HG03575 (cell line): Measurements from ENCODE around the gene DNAJC8.
A peak's percentile ranks its signal among the peaks of the same experiment; 100 is the strongest.

Experiments used
- ATAC-seq: cut with Tn5 transposase; IDR thresholded peaks from one replicate; pipeline ENCODE4 v1.9.1; 2021; ENCODE audit not compliant: unreplicated experiment, insufficient number of reproducible peaks, low FRiP score; ENCODE audit errors: extremely low read depth

The DNAJC8 gene

DNA sequence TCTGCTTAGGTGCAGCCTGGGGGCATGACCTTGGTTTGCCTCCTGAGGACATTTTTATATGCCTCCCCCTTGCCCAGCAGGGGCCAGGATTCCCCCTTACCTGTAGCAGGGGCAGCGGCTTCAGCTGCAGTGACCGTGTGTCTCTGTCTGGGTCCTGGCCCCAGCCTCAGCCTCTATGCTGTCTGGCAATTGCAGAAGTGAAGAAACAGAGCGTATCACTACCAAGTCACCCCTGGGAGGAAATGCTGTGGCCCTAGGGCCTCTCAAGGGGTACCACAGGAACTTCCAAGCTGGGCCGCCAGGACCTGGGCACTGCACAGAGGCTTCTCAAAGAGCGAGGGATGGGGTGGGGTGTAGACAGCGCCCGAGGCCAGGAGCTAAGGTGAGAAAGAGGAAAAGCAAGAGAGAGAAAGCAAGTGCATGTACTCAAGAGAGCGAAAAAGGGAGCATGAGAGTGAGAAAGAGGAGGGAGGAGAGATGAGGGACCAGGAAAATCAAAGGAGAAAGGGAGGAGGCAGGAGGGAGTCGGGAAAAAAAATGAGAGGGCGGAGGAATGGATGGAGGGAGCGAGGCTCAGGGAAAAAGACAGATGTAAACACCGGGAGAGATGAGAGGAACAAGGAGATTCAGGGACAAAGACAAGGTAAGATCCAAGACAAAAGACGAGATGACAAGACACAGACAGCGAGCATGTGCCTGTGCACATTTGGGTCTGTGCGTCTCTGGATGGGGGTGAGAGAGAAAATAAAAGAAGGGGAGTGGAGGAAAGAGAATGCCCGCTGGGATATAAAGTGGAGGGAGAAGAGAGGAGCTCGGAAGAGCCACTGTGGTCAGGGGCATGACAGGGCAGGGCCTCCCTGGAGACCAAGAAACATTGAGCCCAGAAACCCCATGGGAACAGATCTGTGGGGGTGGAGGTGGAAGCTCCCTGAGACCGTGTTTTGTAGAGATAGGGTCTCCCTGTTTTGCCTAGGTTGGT, 56.0 kb downstream of the DNAJC8 start, which contains the start of gene PTAFR:
TSS of gene PTAFR (minus strand) at position 199 of the 979 bp plus-strand sequence. CDS start 25,669 bp downstream, outside the sequence.
- no peak for ATAC-seq

DNA sequence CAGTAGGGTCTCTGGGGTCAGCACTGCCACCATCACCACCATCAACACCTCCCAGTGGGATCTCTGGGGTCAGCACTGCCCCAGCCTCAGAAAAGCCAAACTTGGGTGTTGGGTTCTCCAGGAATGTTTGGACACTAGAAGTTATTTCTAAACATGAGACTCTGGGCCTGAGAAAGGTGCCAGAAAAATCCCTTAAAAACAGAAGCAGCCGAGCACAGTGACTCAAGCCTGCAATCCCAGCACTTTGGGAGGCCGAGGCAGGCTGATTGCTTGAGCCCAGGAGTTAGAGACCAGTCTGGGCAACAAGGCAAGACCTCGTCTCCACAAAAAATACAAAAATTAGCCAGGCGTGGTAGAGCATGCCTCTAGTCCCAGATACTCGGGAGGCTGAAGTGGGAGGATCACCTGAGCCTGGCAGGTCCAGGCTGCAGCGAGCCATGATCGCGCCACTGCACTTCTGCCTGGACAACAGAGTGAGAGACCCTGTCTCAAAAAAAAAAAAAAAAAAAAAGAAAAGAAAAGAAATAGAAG, 56.8 kb downstream of the DNAJC8 start:
- ATAC-seq = no peak

DNA sequence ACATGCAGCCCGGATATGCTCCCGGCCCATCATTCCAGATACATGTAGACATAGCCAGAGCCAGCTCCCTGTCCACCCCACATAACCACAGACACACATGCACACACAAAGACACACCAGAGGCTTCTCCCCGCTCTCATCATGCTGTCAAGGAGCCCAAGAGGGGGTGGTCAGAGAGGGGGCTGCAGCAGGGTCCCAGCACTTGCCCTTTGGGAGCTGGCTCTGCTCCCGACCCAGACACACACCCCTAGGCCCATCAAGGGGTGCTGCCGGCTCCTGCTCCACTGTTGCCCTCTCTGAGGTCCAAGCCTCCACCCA, 58.9 kb downstream of the DNAJC8 start:
- ATAC-seq = no peak

DNA sequence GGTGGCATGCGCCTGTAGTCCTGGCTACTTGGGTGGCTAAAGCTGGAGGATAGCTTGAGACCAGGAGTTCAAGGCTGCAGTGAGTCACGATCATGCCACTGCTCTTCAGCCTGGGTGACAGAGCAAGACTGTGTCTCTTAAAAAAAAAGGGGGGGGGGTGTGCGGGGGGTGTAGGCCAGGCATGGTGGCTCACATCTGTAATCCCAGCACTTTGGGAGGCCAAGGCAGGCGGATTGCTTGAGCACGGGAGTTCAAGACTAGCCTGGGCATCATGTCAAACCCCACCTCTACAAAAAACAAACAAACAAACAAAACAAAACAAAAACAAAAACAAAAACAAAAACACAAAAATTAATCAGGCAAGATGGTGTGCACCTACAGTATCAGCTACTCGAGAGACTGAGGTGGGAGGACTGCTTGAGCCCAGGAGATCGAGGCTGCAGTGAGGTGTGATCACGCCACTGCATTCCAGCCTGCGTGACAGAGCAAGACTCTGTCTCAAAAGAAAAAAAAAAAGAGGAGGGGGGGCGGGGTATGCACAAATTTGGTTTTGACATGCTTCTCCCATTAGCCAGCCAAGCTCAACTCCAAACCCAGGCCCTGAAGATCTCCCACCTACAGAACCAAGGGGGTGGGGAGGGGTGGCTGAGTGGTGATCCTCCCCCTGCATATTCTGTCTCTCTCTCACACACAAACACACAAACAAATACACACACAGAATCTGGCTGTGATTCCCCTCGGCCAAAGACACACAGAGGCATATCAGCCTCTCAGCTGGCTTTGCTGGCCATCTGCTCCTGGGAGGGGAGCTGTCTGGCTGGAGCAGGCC, 59.5 kb downstream of the DNAJC8 start:
- ATAC-seq = no peak

DNA sequence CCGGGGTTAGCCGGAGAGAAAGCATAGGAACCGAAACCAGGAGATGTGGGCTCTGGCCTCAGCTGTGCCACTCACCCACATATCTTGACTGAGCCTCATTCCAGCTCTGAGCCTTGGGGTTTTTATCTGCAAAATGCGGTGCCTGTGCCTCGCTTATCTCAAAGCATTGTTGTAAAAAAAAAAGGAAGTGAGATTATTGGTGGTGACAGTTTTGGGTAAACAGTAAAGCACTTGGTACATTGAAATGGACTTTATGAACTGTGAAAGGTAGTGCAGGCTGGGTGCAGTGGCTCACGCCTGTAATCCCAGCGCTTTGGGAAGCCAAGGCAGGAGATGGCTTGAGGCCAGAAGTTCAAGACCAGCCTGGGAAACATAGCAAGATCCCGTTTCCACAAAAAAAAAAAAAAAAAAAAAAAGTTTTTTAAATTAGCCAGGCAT, 60.1 kb downstream of the DNAJC8 start:
- ATAC-seq = peak; percentile 31

DNA sequence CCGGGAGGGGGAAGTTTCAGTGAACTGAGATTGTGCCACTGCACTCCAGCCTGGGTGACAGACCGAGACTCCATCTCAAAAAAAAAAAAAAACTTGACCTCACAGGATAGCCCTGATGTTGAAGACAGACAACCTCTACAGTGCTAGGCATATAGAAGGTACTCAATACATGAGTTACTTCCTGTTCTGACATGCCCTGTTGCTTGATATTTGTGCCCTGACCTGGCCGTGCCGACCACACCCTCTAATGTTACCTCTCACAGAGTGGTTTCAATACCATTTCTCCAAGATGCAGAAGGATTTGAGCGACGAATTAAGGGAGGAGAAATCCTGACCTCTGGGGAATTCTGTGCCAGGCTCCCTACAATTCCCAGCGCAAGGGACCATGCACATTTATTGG, 61.6 kb downstream of the DNAJC8 start:
- no peak for ATAC-seq

DNA sequence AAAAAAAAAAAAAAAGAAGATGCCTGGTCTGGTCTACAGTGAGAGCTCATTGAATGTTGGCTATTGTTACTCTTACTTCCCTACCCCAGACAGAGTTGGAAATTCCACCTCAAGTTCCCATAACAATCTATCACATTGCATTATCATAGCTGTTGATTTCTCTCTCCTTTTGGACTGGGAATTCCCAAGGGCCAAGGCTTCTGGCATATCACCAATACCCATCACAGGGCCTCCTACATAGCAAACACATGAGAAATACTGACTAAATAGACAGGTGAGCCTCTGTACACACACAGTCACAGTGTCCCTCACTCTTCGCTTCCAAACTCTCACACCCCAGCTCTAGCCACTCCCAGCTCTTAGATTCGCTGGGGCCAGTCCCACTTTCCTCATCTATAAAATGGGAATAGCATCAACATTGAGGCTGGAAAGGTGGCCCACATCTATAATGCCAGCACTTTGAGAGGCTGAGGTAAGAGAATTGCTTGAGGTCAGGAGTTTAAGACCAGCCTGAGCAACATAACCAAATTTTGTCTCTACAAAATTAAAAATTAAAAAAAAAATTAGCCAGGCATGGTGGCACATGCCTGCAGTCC, 62.7 kb downstream of the DNAJC8 start:
- ATAC-seq = no peak

DNA sequence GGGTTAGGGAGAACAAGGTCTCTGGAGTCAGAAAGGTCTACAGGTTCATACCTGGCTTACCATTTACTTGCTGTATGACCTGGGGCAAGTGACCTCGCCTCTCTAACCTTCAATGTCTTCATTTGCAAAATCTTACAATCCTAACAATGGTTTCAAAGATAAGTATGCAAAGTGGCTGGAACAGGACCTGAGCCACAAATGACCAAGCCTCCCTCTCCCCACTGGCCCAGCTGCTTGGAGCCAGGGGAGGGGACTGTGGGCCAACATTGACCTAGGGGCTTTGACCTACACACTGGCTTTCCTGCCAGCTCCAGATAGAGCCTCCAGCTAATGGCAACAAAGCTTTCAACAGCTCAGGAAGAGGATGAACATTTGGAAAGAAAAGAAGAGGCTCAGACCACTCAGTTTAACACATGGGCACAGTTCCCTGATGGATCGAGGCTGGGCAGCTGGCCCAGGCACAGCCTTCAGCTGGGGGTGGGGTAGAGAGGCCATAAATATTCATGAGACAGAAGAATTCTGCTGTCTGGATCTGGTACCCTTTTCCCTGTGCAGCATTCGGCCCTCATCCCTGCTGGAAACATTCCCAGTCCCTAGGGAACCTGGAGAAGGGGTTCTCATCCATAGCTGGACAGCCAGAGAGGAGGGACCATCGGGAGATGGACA, 69.2 kb downstream of the DNAJC8 start:
- no peak for ATAC-seq

DNA sequence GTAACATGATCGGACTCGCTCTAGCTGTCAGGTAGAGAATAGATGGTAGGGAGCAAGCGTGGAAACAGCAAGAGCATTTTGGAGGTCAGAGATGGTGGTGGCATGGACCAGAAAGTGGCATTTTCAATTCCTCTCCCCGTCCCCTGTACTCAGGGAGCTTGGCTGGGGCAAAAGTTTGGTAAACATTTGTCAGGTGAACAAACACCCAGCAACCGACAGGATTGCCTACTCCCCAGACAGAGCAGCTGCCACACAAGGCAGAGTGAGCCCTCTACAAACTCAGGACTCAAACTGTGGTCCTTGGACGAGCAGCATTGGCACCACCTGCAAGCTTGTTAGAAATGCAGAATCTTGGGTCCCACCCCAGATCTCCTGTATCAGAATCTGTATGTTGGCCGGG, 70.7 kb downstream of the DNAJC8 start:
- no peak for ATAC-seq

DNA sequence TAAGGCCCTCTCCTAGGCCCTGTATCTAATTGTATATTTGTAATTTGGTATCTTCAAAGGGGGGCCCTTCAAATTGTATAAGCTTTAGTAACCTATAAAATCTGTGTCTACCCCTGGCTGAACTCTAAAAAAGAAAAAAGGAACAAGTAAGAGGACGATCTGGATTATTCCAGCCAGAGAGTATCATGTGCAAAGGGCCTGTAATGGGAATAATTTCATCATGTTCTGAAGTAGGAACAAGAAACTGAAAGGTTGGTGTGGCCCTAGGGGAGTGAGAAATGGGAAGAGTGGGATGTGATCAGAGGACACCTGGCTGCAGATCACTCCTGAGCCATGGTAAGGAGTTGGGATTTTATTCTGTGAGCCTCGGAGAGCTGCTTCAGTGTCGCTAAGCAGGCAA, 71.1 kb downstream of the DNAJC8 start:
- ATAC-seq = no peak

DNA sequence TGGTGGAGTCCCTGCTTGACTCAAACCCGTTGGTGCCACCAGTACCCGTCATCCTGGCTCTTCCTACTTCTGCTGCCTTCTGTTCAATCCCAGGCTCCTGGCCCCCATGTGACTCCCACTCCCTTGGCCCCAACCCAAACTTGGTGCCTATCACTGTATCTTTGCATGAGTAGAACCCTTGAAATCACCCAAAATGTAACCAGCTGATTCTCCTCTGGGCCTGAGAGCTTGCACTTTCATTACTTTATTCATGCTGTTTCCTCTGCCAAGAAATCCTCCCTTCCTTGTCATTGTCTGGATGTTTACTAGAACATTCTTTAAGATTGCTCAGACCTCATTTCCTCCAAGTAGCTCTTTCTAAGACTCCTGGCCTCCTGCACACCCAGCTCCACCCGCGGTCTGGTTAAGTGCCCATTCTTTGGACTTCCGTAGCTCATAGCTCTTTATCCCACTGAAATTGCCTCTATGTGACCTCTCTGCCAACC, 72.0 kb downstream of the DNAJC8 start:
- no peak for ATAC-seq

DNA sequence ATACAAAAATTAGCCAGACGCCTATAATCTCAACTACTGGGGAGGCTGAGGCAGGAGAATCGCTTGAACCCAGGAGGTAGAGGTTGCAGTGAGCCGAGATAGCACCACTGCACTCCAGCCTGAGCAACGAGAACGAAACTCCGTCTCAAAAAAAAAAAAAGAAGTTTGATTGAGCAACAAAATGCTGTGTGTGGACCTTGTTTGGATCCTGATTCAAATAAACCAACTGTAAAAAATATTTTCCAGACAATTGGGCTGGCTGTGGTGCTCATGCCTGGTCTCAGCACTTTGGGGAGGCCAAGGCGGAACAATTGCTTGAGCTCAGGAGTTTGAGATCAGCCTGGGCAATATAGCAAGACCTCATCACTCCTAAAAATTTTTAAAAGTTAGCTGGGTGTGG, 73.1 kb downstream of the DNAJC8 start:
- no peak for ATAC-seq

DNA sequence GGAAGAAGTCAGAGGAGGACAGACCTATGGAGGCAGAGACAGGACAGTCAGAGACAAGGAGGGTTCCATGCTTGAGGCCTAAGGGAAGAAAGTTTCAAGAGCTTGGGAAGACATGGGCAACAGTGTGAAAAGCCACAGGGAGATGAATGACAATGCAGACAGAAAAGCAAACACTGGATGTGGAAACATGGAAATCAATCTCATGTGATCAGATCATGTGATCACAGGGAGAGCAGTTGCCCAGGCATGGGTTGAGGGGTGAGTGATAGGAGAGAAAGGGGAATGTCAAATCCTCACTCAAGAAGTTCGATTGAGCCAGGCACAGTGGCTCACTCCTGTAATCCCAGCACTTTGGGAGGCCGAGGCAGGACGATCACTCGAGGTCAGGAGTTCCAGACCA, 73.6 kb downstream of the DNAJC8 start:
- ATAC-seq = no peak

DNA sequence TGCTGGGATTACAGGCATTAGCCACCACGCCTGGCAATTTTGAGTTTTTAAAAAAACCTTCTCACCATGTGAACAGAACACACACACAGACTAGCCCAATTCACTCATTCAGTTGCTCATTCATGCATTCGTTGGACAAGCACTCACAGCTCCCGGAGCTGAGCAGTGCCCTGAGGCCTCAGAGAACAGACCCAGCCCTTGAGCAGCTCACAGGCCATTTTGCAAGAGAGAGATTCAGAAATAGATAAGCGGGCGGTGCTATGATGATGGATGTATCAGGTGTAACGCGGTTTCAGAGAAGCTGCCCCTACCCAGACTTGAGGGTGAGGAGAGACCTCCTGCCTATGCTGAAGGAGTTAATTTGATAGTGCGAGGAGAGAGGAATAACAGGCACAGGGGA, 74.9 kb downstream of the DNAJC8 start:
- no peak for ATAC-seq

DNA sequence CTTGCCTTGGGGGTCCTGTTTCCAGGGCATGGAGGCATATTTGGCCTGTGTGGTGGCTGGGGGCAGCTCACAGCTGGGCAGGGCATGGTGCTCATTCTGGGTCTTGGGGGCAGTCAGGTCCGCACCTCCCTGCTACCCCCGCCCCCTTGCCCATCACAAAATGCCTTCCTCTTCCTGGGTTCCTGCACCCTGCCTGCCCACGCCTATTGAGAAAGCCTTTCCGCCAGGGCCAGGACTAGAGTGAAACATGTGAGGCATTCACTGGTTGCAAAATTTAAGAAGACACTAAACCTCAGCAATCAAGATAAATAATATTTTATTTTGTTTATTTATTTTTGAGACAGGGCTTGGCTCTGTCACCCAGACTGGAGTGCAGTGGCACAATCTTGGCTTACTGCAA, 76.0 kb downstream of the DNAJC8 start:
- no peak for ATAC-seq

DNA sequence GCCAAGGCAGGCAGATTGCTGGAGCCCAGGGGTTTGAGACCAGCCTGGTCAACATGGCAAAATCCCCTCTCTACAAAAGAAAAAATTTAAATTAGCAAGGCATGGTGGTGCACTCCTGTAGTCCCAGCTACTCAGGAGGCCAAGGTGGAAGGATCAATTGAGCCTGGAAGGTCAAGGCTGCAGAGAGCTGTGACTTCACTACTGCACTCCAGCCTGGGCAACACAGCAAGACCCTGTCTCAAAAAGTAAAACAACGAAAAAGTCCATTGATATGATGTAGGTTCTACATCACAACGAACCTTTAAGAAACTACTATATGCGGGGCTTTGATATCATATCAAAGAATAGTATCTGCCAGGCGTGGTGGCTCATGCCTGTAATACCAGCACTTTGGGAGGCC, 77.2 kb downstream of the DNAJC8 start:
- no peak for ATAC-seq

DNA sequence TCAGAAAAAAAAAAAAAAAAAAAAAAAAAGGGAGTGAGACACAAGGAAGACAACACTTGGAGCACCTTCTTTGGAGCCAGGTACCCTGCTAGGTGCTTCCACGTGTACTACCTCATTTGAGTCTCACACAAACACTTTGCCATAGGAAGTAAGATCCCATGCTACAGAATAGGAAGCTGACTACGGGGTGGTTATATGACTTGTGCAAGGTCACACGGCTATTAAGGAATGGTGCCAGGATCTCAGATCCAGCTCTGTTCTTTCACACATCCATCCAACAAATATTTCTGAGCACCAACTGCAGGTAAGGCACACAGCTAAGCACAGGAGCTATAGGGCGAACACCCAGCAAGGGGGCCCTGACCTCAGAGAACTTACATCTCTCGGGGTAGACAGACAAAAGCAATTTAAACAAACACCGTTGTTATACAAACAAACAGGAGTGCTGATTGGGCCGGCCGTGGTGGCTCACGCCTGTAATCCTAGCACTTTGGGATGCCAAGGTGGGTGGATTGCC, 78.7 kb downstream of the DNAJC8 start:
- ATAC-seq = no peak
